Prostate gland (tissue), 2 donors: ENCODE measurements around the gene ZNF423. TPM values are rescaled to one million over a fixed set of nuclear protein-coding genes. Genes with fewer than 3 reads are reported as not detected.

Source experiments
- DNase-seq: peaks from one replicate; pipeline ENCODE4 v3.0.0-alpha.2; 2019; ENCODE audit warnings: low spot score
- H3K27ac ChIP-seq, 2 donors: fragments of 200-600 bp; sonication (generic); 2 replicates each; pipeline ENCODE4 v1.5.1; 2017 to 2019
- H3K27me3 ChIP-seq: fragments of 200-600 bp; sonication (generic); replicated peaks from 2 replicates; pipeline ENCODE4 v1.5.1; 2019; ENCODE audit not compliant: insufficient read depth
- H3K36me3 ChIP-seq, 2 donors: fragments of 200-600 bp; sonication (generic); 1 replicate in 1 of 2; 2 replicates in 1 of 2; pipeline versions ENCODE4 v1.5.1 to v1.8.1; 2017 to 2019
- H3K4me1 ChIP-seq: fragments of 200-600 bp; sonication (generic); replicated peaks from 2 replicates; pipeline ENCODE4 v1.5.1; 2019
- H3K4me3 ChIP-seq, 2 donors: fragments of 200-600 bp; sonication (generic); 2 replicates each; pipeline ENCODE4 v1.5.1; 2017 to 2019
- H3K9me3 ChIP-seq: fragments of 200-600 bp; sonication (generic); 2 replicates; pipeline ENCODE4 v1.5.1; 2017
- POLR2A ChIP-seq: fragments of 450-650 bp; IDR thresholded peaks from one replicate; pipeline ENCODE4 v1.6.1; 2016; ENCODE audit warnings: antibody characterized with exemption, mild to moderate bottlenecking
- POLR2AphosphoS5 ChIP-seq: sonication (generic); formaldehyde crosslinking; IDR thresholded peaks from one replicate; pipeline ENCODE4 v1.6.1; 2017; ENCODE audit warnings: antibody characterized with exemption
- WGBS: methylation state at CpG from one replicate; pipeline ENCODE4 v1.1.5; 2018; 5-methylcytosine and 5-hydroxymethylcytosine counted together
- intact Hi-C: fragments of 100-400 bp; cut with DNase I; formaldehyde crosslinking; loops from one replicate; pipeline ENCODE4 v1.14.2; 2022
- total RNA-seq, 2 donors: library from RNA; depleted of rRNA; stranded (reverse); fragments of >200 nt; gene quantifications; one replicate each; pipeline ENCODE4 v1.1.0, GENCODE V29; 2016
- TF ChIP-seq, protein P1 (sequence below), 4 experiments: fragments of 200-600 bp in 2 of 4; fragments of 450-650 bp in 2 of 4; sonication (generic) in 2 of 4; IDR thresholded peaks; 1 replicate in 3 of 4; 2 replicates in 1 of 4; pipeline ENCODE4 v1.5.1; 2016 to 2019; ENCODE audit warnings: antibody characterized with exemption in 4 of 4, mild to moderate bottlenecking in 2 of 4, moderate library complexity in 2 of 4

ZNF423 gene
- total RNA-seq, 2 donors from 2014 or later: 6.1 to 22.7 TPM

DNA sequence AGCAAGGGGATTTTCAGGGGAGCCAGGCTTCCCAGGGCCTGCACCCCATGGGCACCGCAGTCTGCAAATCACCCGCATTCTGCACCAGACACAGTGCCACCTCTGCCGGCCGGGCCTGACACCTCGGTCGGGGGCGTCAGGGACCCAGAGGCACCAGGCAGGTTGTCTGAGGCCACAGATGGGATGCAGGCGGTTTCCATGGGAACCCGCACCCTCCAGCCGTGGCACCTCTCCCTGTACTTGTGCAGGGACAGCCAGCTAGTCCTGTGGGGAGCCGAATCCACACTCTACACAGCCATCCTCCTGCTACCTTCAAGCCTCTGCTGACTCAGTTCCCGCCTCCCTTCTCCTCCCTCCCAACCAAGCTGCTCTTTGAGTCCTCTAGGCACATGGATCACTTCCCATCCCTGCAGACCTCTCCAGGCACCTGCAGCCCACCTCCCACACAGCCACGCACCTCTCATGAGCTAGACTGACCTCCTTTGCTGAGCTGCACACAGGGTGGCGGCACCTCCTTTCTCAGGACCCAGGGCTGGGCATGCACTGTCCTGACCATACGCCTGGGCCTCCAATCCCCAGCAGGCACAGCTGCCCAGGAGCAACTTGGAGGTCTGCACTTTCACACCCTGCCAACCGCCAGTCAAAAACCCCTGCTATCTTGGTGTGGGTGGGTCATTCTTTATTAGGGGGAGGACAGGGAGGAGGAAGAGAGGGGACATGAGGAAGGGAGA is 362.9 kb downstream of the ZNF423 start:
- no peaks in the 10 kb centered on the region for H3K27me3 ChIP-seq
- no peaks in the 10 kb centered on the region for H3K36me3 ChIP-seq
- no peak for DNase-seq
- no peak overlapping the region for H3K27ac ChIP-seq
- no peaks in the 10 kb centered on the region for H3K9me3 ChIP-seq
- intact Hi-C loops: loop anchor here (5.0 kb wide), 3 partner anchors 99 to 364 kb away; partner anchors contain the start of gene ZNF423
- WGBS: 97% methylated on average over 15 of the region's 16 CpGs
- no peak for TF ChIP-seq POLR2AphosphoS5
- TF ChIP-seq, protein P1, sequence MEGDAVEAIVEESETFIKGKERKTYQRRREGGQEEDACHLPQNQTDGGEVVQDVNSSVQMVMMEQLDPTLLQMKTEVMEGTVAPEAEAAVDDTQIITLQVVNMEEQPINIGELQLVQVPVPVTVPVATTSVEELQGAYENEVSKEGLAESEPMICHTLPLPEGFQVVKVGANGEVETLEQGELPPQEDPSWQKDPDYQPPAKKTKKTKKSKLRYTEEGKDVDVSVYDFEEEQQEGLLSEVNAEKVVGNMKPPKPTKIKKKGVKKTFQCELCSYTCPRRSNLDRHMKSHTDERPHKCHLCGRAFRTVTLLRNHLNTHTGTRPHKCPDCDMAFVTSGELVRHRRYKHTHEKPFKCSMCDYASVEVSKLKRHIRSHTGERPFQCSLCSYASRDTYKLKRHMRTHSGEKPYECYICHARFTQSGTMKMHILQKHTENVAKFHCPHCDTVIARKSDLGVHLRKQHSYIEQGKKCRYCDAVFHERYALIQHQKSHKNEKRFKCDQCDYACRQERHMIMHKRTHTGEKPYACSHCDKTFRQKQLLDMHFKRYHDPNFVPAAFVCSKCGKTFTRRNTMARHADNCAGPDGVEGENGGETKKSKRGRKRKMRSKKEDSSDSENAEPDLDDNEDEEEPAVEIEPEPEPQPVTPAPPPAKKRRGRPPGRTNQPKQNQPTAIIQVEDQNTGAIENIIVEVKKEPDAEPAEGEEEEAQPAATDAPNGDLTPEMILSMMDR (IDR thresholded peaks at IDR 0.05): no peak
- no peak for TF ChIP-seq POLR2A
- no peak overlapping the region for H3K4me3 ChIP-seq
- H3K4me1 ChIP-seq: peaks cover 4% of the 10 kb centered on the region

- Histone ChIP-seq H3K36me3 (no peaks in the 10 kb centered on the region), H3K27me3 (no peaks in the 10 kb centered on the region), H3K27ac (no peak overlapping the region), H3K4me3 (peak overlapping the region; percentile 23 to 35), H3K4me1 (peaks cover 4% of the 10 kb centered on the region), H3K9me3 (no peaks in the 10 kb centered on the region)
- intact Hi-C loops: loop anchor here (5.0 kb wide), 3 partner anchors 100 to 365 kb away; partner anchors contain the start of gene ZNF423
- TF ChIP-seq, protein P1 (IDR thresholded peaks at IDR 0.05): peak; percentile 79 to 91 (median 85)
- TF ChIP-seq POLR2AphosphoS5 (no peak), POLR2A (no peak)
- peak; percentile 59 for DNase-seq
- 30% methylated on average over 46 of the region's 62 CpGs for WGBS
Observed at GRCh38 chr16:49491771-49492761, 363.8 kb downstream of the ZNF423 start.

DNA sequence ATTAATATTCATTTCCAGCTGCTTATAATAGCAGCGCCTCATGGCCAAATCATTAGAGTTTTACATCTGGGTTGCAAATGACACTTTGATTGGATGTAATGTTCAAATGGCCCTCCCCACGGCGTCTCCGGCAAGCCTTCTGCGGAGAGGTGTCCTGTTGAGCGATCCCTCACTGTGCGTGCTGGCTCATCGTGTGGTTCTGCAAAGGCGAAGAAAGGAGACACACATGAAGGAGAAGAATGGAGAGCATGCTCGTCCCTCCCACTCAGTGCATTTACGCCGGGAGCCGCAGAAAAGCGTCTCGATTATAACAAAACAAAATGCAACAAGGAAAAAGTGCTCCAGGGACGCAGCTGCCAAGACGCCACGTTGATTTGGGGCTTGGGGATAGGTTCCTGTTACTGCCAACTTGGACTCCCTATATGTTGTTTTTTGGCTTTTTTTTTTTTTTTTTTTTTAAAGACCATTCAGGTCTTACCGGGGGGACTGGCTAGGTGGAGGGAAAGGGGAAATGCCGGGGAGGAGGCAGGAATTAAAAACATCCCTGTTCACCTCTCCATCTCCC is 364.7 kb downstream of the ZNF423 start:
- Histone ChIP-seq H3K27ac (no peak overlapping the region), H3K27me3 (no peaks in the 10 kb centered on the region), H3K36me3 (no peaks in the 10 kb centered on the region), H3K9me3 (no peaks in the 10 kb centered on the region), H3K4me1 (peaks cover 4% of the 10 kb centered on the region), H3K4me3 (no peak overlapping the region)
- intact Hi-C loops: loop anchor here (5.0 kb wide), 3 partner anchors 101 to 366 kb away; partner anchors contain the start of gene ZNF423
- DNase-seq: no peak
- no peak for TF ChIP-seq POLR2A
- TF ChIP-seq, protein P1 (IDR thresholded peaks at IDR 0.05): no peak
- TF ChIP-seq POLR2AphosphoS5: no peak
- 81% methylated on average over 20 of the region's 20 CpGs for WGBS

- H3K36me3 ChIP-seq: no peaks in the 10 kb centered on the region
- no peak overlapping the region for H3K27ac ChIP-seq
- 90% methylated on average over 8 of the region's 8 CpGs for WGBS
- H3K4me3 ChIP-seq: no peak overlapping the region
- no peaks in the 10 kb centered on the region for H3K27me3 ChIP-seq
- peaks cover 4% of the 10 kb centered on the region for H3K4me1 ChIP-seq
- DNase-seq: no peak
- intact Hi-C loops: loop anchor here (5.0 kb wide), 3 partner anchors 102 to 367 kb away; partner anchors contain the start of gene ZNF423
- no peaks in the 10 kb centered on the region for H3K9me3 ChIP-seq
- no peak for TF ChIP-seq POLR2A
- TF ChIP-seq POLR2AphosphoS5: no peak
- TF ChIP-seq, protein P1 (IDR thresholded peaks at IDR 0.05): no peak
Observed at GRCh38 chr16:49490321-49490705, 365.6 kb downstream of the ZNF423 start.
